Common myeloid progenitor, CD34-positive (primary cell): ENCODE data around the gene NR6A1.

ENCODE experiments used
- CTCF ChIA-PET: fragments of 350-600 bp; sonication (Branson Sonifier 250); formaldehyde crosslinking; loops from one replicate; lab custom pipeline; 2021; ENCODE audit warnings: antibody characterized with exemption; lab: Charles Lee
- POLR2A ChIA-PET: fragments of 350-600 bp; sonication (Branson Sonifier 250); formaldehyde crosslinking; loops from one replicate; lab custom pipeline; 2021; ENCODE audit warnings: antibody characterized with exemption; lab: Charles Lee
- DNase-seq, 3 donors: peaks; one replicate each; pipeline versions ENCODE4 v3.0.0 to v3.0.0-alpha.2; 2013
- H3K27ac ChIP-seq, 2 experiments: 1 replicate in 1 of 2; 2 replicates in 1 of 2; pipeline ENCODE4 v1.7.0; 2013; ENCODE audit warnings: inconsistent platforms in 2 of 2, low read length in 2 of 2, mild to moderate bottlenecking in 2 of 2, low read depth in 1 of 2, moderate library complexity in 1 of 2; ENCODE audit not compliant: severe bottlenecking in 2 of 2, insufficient read depth in 1 of 2, poor library complexity in 1 of 2
- H3K27me3 ChIP-seq, 5 experiments: replicated peaks in 2 of 5; 1 replicate in 3 of 5; 2 replicates in 2 of 5; pipeline versions ENCODE4 v1.6.1 to v1.7.0; 2013; ENCODE audit warnings: low read length in 4 of 5, mild to moderate bottlenecking in 2 of 5, moderate library complexity in 2 of 5, inconsistent platforms in 1 of 5; ENCODE audit not compliant: insufficient read depth in 5 of 5, control insufficient read depth in 4 of 5
- H3K36me3 ChIP-seq, 4 experiments: 1 replicate in 2 of 4; 2 replicates in 2 of 4; pipeline versions ENCODE4 v1.6.1 to v1.7.0; 2013; ENCODE audit warnings: low read length in 3 of 4, control low read depth in 1 of 4, mild to moderate bottlenecking in 1 of 4; ENCODE audit not compliant: control insufficient read depth in 4 of 4, insufficient read depth in 4 of 4
- H3K4me1 ChIP-seq, 4 experiments: 1 replicate in 3 of 4; 2 replicates in 1 of 4; pipeline versions ENCODE4 v1.6.1 to v1.7.1; 2013; ENCODE audit warnings: low read length in 3 of 4, mild to moderate bottlenecking in 3 of 4, control low read depth in 1 of 4, inconsistent platforms in 1 of 4, moderate library complexity in 1 of 4; ENCODE audit not compliant: control insufficient read depth in 4 of 4, insufficient read depth in 4 of 4; ENCODE audit errors: control extremely low read depth in 1 of 4
- H3K4me3 ChIP-seq, 7 experiments: 1 replicate in 4 of 7; 2 replicates in 3 of 7; pipeline versions ENCODE4 v1.5.1 to v1.7.0; 2013; ENCODE audit warnings: mild to moderate bottlenecking in 7 of 7, low read length in 6 of 7, moderate library complexity in 6 of 7, inconsistent platforms in 2 of 7, low read depth in 2 of 7, control low read depth in 1 of 7; ENCODE audit not compliant: insufficient read depth in 4 of 7, control insufficient read depth in 1 of 7; ENCODE audit errors: extremely low read depth in 1 of 7
- H3K9me3 ChIP-seq, 5 experiments: 1 replicate in 4 of 5; 2 replicates in 1 of 5; pipeline versions ENCODE4 v1.6.1 to v1.7.1; 2013; ENCODE audit warnings: low read length in 4 of 5, mild to moderate bottlenecking in 2 of 5, inconsistent platforms in 1 of 5, low read depth in 1 of 5, moderate library complexity in 1 of 5; ENCODE audit not compliant: control insufficient read depth in 4 of 5, insufficient read depth in 2 of 5; ENCODE audit errors: control extremely low read depth in 1 of 5
- WGBS: methylation state at CpG from one replicate; pipeline ENCODE4 v1.1.5; 2013; ENCODE audit not compliant: insufficient coverage; 5-methylcytosine and 5-hydroxymethylcytosine counted together

Gene NR6A1

DNA sequence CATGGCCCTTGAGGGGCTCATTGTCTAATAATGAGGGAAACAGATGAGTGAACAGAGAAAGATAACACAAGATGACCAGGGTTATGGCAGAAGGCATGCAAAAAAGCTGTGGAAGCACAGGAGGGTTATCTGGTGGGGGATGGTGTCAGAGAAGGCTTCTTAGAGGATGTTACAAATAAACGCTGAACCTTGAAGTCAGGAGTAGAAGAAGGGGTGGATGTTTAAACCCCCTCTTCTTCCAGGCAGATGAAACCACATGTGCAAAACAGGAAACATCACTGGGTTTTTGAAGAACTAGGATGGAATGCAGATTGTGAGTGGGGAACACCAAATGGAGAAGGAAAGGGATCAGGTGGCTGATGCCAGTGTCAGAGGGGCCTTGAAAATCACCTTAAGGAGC is 222.1 kb downstream of the NR6A1 start:
- H3K27ac ChIP-seq: no peak overlapping the region
- H3K9me3 ChIP-seq: no peaks in the 10 kb centered on the region
- ChIA-PET POLR2A (no interaction called here), CTCF (interaction anchor here (1.4 to 4.2 kb wide), 4 partner anchors 16 to 215 kb away, joined by 3 to 54 read pairs (median 12); no protein-coding TSS in a partner anchor)
- H3K27me3 ChIP-seq: no peaks in the 10 kb centered on the region
- DNase-seq: peak in 2 of 3 donors; percentile 58 to 62
- H3K4me3 ChIP-seq: peak overlapping the region in 1 of 7 experiments; percentile 25
- no CpG with 5 or more reads among the region's 1 CpG for WGBS
- H3K4me1 ChIP-seq: peaks cover 7 to 32% (median 22%) of the 10 kb centered on the region in 4 experiments
- peaks cover 0 to 7% (median 0%) of the 10 kb centered on the region in 4 experiments for H3K36me3 ChIP-seq

DNA sequence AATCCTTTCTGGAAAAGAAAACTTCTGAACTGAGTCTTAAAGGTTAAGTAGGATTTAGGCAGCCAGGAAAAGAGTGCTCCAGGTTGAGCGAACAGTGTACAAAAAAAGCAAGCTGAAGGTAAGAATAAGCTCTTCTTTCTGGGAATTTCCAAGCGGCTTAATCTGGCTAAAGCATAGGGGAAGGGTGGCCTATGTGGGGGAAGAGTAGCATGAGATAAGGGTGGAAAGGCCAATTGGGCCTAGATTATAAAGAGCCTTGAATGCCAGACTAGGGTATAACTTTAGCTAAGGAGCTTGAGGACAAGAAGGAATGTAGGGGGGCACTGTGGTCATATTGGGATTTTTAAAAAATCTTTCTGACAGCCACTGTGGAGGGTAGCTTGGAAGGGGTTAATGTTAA is 226.6 kb downstream of the NR6A1 start:
- H3K9me3 ChIP-seq: no peaks in the 10 kb centered on the region
- H3K4me3 ChIP-seq: no peak overlapping the region
- H3K27me3 ChIP-seq: no peaks in the 10 kb centered on the region
- WGBS: 100% methylated on average over 2 of the region's 2 CpGs
- H3K36me3 ChIP-seq: peaks cover 4 to 11% (median 9%) of the 10 kb centered on the region in 4 experiments
- DNase-seq: no peak
- CTCF ChIA-PET: interaction anchor here (0.7 to 4.1 kb wide), 8 partner anchors 9 to 218 kb away, joined by 3 to 25 read pairs (median 3); no protein-coding TSS in a partner anchor
- no peak overlapping the region for H3K27ac ChIP-seq
- H3K4me1 ChIP-seq: peaks cover 3 to 19% (median 12%) of the 10 kb centered on the region in 4 experiments
- POLR2A ChIA-PET: no interaction called here

DNA sequence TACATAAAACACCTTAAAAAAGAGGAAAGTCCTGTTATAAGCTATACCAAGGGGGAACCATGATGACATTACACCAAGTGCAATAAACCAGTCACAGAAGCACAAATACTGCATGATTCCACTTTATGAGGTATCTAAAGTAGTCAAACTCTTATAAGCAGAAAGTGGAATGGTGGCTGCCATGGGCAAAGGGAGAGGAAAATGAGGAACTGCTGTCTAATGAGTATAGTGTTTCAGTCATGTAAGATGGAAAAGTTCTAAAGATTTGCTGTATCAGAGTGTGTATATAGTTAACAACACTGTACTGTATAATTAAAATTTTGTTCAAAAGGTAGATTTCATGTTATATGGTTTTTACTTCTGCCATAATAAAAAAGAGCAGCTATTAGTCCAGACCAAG is 229.3 kb downstream of the NR6A1 start:
- Histone ChIP-seq H3K4me1 (no peaks in the 10 kb centered on the region), H3K27ac (no peak overlapping the region), H3K4me3 (no peak overlapping the region), H3K36me3 (peaks cover 4 to 27% (median 18%) of the 10 kb centered on the region in 4 experiments), H3K9me3 (no peaks in the 10 kb centered on the region), H3K27me3 (no peaks in the 10 kb centered on the region)
- no peak for DNase-seq
- ChIA-PET POLR2A (no interaction called here), CTCF (interaction anchor here (0.6 kb wide), 1 partner anchor 154 kb away, joined by 3 read pairs; no protein-coding TSS in a partner anchor)

DNA sequence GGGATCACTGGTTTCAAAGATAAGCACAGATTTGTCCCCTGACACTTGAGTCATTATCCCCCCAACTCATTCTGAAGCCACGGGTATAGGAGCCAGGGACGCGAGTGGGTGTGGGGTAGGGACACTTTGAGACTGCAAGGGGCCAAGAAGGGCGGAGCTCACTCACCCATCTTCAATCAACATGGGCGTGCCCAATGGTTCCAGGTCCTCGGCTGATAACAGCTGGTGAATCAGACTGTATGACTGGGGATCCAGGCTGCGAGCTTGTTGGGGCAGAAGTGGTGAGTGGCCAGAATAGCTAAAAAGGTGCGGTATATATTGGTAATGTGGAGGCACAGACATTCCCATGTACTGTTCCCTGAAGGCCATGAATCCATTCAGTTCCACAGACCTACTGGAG is 233.2 kb downstream of the NR6A1 start:
- DNase-seq: no peak
- WGBS: 100% methylated on average over 4 of the region's 8 CpGs
- Histone ChIP-seq H3K4me3 (no peak overlapping the region), H3K27ac (no peak overlapping the region), H3K27me3 (no peaks in the 10 kb centered on the region), H3K36me3 (peaks cover 4 to 45% (median 23%) of the 10 kb centered on the region in 4 experiments), H3K4me1 (peaks cover 0 to 2% (median 0%) of the 10 kb centered on the region in 4 experiments), H3K9me3 (no peaks in the 10 kb centered on the region)
- POLR2A ChIA-PET: no interaction called here
- CTCF ChIA-PET: interaction anchor here (1.3 to 6.9 kb wide), 8 partner anchors 10 to 126 kb away, joined by 3 to 79 read pairs (median 10); no protein-coding TSS in a partner anchor

DNA sequence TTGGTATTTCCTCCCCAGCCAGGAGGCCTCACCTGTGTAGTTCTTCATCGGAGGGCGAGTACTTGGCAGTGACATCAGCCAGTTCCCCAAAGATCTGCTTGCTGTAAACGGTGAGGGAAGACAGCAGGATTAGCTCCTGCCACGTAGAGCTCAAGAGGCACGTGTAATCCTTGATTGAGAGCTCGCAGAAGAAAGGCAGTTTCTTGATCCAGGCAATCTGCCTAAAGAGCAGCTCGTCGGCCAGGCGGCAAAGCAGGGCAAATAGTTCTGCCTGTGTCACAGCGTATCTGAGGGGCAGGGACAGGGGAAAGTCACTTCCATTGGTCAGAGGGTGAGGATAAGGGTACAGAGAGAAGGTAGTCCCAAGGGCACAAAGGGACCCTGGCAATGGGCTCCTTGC is 235.3 kb downstream of the NR6A1 start:
- Histone ChIP-seq H3K27ac (no peak overlapping the region), H3K9me3 (no peaks in the 10 kb centered on the region), H3K27me3 (no peaks in the 10 kb centered on the region), H3K36me3 (peaks cover 4 to 48% (median 23%) of the 10 kb centered on the region in 4 experiments), H3K4me3 (no peak overlapping the region), H3K4me1 (peaks cover 0 to 2% (median 0%) of the 10 kb centered on the region in 4 experiments)
- no peak for DNase-seq
- 96% methylated on average over 10 of the region's 10 CpGs for WGBS
- ChIA-PET POLR2A (no interaction called here), CTCF (interaction anchor here (1.0 to 6.9 kb wide), 14 partner anchors 8 to 129 kb away, joined by 3 to 79 read pairs (median 10); no protein-coding TSS in a partner anchor)

DNA sequence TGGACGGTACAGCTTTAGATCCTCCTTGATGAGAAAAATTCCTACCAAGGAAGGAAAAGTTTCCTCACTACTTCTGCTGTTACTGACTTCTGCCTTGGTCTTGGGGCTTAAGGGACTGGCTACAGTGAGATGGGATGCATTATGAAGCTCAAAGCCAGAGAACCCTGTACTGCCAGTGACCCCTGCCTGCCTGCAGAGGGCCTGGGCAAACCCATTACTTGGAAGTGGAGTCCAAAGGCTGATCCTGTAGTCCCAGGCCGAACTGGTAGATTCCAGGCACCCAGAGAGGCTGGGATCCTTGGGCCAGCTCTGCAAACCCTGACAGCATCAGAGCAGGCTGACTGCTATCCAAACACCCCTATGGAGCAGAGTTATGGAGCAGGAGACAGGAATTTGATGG is 238.2 kb downstream of the NR6A1 start:
- Histone ChIP-seq H3K27me3 (no peaks in the 10 kb centered on the region), H3K27ac (no peak overlapping the region), H3K36me3 (peaks cover 0 to 39% (median 19%) of the 10 kb centered on the region in 4 experiments), H3K4me1 (peaks cover 0 to 2% (median 0%) of the 10 kb centered on the region in 4 experiments), H3K9me3 (no peaks in the 10 kb centered on the region), H3K4me3 (no peak overlapping the region)
- DNase-seq: no peak
- ChIA-PET CTCF (interaction anchor here (0.8 to 6.9 kb wide), 7 partner anchors 13 to 156 kb away, joined by 3 to 79 read pairs (median 3); partner anchors contain the start of gene PSMB7), POLR2A (no interaction called here)
- WGBS: 100% methylated on average over 1 of the region's 2 CpGs

DNA sequence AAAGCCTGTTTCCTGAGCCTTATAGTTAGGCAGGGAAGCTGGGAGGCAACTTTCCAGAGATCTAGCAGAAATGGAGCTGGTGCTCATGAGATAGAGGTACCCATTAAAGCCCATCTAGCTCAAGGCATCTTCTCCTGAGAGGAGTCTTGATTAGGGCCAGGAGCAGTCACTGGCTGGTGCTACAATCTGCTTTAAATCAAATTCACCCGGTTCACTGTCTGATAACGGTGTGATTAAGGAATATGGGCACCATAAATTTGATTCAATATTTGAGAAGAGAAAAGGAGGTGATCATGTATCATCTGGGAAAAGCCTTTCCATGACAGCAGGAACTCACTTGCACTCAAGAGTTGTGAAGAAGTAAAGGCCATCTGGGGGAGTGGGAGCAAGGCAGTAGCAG is 240.0 kb downstream of the NR6A1 start:
- Histone ChIP-seq H3K27ac (no peak overlapping the region), H3K4me3 (no peak overlapping the region), H3K4me1 (no peaks in the 10 kb centered on the region), H3K9me3 (no peaks in the 10 kb centered on the region), H3K27me3 (no peaks in the 10 kb centered on the region), H3K36me3 (peaks cover 2 to 43% (median 28%) of the 10 kb centered on the region in 4 experiments)
- no peak for DNase-seq
- 95% methylated on average over 2 of the region's 2 CpGs for WGBS
- ChIA-PET CTCF (interaction anchor here (0.8 to 1.2 kb wide), 5 partner anchors 15 to 181 kb away, joined by 3 read pairs; no protein-coding TSS in a partner anchor), POLR2A (no interaction called here)
